PC-9 (cell line): ENCODE data around the gene BRSK2. TPM values are rescaled to one million over a fixed set of nuclear protein-coding genes. Genes with fewer than 3 reads are reported as not detected.

ENCODE experiments used
- BruUV-seq: library from RNA; stranded (reverse); fragments of 400-500 nt; replicated peaks from 2 replicates; lab custom pipeline; 2021; lab: Mats Ljungman, UMichigan
- CTCF ChIA-PET: fragments of 300-600 bp; sonication (Branson Sonifier 250); formaldehyde crosslinking; loops from one replicate; lab custom pipeline; 2022; ENCODE audit warnings: antibody characterized with exemption; lab: Charles Lee
- POLR2A ChIA-PET: fragments of 300-600 bp; sonication (Branson Sonifier 250); formaldehyde crosslinking; loops from one replicate; lab custom pipeline; 2022; ENCODE audit warnings: antibody characterized with exemption; ENCODE audit not compliant: unreplicated experiment; lab: Charles Lee
- DNase-seq, 2 experiments: peaks; one replicate each; pipeline versions ENCODE4 v3.0.0 to v3.0.0-alpha.2; 2015 to 2022; ENCODE audit warnings: mixed read lengths in 1 of 2
- H2AFZ ChIP-seq: fragments of 200-600 bp; sonication (generic); 2 replicates; pipeline ENCODE4 v1.8.1; 2017; ENCODE audit warnings: antibody characterized with exemption
- H3F3A ChIP-seq: fragments of 200-600 bp; sonication (generic); 2 replicates; pipeline ENCODE4 v1.8.1; 2017; ENCODE audit warnings: antibody characterized with exemption, mild to moderate bottlenecking, low read depth; ENCODE audit not compliant: insufficient read depth
- H3K27ac ChIP-seq: fragments of 200-600 bp; sonication (generic); 2 replicates; pipeline ENCODE4 v1.6.1; 2016; ENCODE audit warnings: mixed run types
- H3K27me3 ChIP-seq: fragments of 200-600 bp; sonication (generic); 2 replicates; pipeline ENCODE4 v1.6.1; 2016; ENCODE audit warnings: low read depth, mixed run types; ENCODE audit not compliant: insufficient read depth
- H3K36me3 ChIP-seq: fragments of 200-600 bp; sonication (generic); 2 replicates; pipeline ENCODE4 v1.6.1; 2016; ENCODE audit warnings: low read depth, mixed run types
- H3K4me1 ChIP-seq: fragments of 200-600 bp; sonication (generic); replicated peaks from 2 replicates; pipeline ENCODE4 v1.6.1; 2016; ENCODE audit warnings: mixed run types; ENCODE audit not compliant: insufficient read depth
- H3K4me2 ChIP-seq: fragments of 200-600 bp; sonication (generic); 2 replicates; pipeline ENCODE4 v1.6.1; 2017; ENCODE audit warnings: mixed run types
- H3K4me3 ChIP-seq: fragments of 200-600 bp; sonication (generic); 2 replicates; pipeline ENCODE4 v1.6.1; 2016; ENCODE audit warnings: mixed run types
- H3K79me2 ChIP-seq: fragments of 200-600 bp; sonication (generic); 2 replicates; pipeline ENCODE4 v1.6.1; 2017; ENCODE audit warnings: low read depth, mixed run types
- H3K9me2 ChIP-seq: fragments of 200-600 bp; sonication (generic); 2 replicates; pipeline ENCODE4 v1.8.1; 2017; ENCODE audit warnings: mild to moderate bottlenecking; ENCODE audit not compliant: insufficient read depth
- H3K9me3 ChIP-seq: fragments of 200-600 bp; sonication (generic); 2 replicates; pipeline ENCODE4 v1.8.1; 2016; ENCODE audit warnings: low read depth; ENCODE audit not compliant: insufficient read depth
- H4K20me1 ChIP-seq: fragments of 200-600 bp; sonication (generic); 2 replicates; pipeline ENCODE4 v1.8.1; 2017; ENCODE audit not compliant: insufficient read depth
- EZH2 ChIP-seq: fragments of 200-600 bp; sonication (generic); IDR thresholded peaks from 2 replicates; pipeline ENCODE4 v1.8.0; 2017; ENCODE audit warnings: antibody characterized with exemption, low read depth
- intact Hi-C: fragments of 100-400 bp; cut with micrococcal nuclease; formaldehyde crosslinking; loops from one replicate; pipeline ENCODE4 v1.10.0; 2022; ENCODE audit not compliant: unreplicated experiment
- total RNA-seq: library from RNA; stranded (reverse); gene quantifications from 2 replicates; pipeline ENCODE4 v1.2.3, GENCODE V29; 2021
- TF ChIP-seq, protein P1 (sequence below): fragments of 200-600 bp; sonication (generic); conservative IDR thresholded peaks from 2 replicates; pipeline ENCODE4 v1.6.1; 2017; ENCODE audit warnings: mixed run types, antibody characterized with exemption, mild to moderate bottlenecking, moderate library complexity

Gene BRSK2
- total RNA-seq, 1 experiment from 2014 or later = 2.9 TPM

DNA sequence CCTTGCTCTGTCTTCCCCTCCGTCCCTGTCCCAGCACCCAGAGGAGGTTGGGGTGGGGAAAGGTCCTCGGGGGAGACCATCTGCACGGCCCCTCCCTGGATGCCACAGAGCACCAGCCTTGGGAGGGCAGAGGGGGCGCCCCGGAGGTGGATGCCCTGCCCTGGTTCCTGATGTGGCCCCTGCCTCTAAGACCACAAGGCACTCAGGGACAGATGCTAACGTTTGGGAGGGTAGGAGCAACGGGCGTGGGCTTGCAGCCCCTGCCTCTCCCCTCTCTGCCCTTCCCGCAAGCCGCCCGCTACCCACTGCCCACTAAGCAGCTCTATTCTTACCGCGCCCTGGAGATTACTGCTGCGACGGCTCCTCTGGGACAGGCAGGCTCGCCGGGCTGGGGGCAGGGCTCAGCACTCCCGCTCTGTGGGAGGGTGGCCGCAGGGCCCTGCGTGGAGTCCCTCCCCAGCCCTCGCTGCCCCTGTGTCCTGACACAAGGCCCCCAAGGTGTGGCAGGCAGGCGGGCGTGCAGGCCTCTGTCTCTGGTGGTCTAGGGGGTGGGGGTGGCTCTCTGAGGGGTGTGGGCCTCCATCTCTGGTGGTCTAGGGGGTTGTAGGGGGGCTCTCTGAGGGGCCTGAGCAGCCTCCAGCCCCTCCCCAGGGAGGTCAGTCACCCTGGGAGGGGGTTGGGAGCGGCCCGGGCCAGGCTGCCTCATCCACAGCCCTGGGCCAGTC lies 14.9 kb downstream of the BRSK2 start:
- BruUV-seq = no TSS peak
- H3K4me2 ChIP-seq = no peak overlapping the region

DNA sequence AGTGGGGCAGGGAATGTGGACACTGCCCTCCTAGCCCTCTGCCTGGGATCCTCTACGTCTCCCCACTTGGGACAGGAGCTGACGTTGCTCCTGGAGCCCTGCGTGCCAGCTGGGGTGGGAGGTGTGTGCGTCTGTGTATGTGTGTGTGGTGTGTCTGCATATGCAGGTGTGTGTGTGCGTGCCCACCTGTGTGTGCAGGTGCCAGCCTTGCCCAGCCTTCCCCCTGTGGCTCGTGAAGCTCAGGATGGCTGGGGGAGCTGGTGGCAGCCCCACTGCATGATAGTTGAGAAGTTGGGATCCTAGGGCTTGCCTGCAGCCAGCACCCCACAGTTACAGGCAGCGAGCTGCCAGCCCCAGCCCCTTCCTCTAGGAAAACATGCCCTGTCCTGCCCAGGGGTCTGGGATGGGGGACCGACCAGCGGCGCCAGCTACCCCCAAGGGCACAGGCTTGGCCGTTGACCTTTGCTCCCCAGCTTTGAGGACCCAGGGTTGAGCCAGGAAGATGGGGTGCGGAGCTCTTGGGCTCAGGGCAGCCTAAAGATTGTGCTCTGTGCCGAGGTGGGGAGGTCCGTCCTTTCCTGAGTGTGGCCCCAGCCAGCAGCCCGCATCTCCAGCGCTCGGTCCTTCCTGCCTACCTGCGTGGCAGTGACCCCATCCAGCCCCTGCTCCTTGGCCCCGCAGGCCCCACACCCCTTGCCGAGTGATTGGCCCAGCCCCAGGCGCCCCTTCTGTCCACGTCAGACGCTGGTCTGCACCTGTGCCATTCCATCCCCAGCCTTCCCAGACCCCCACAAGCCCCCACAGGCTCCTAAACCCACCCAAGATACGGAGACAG lies 15.7 kb downstream of the BRSK2 start:
- H3F3A ChIP-seq = no peaks in the 10 kb centered on the region
- ChIA-PET CTCF (no interaction called here), POLR2A (no interaction called here)
- H3K36me3 ChIP-seq = no peaks in the 10 kb centered on the region
- TF ChIP-seq, protein P1, sequence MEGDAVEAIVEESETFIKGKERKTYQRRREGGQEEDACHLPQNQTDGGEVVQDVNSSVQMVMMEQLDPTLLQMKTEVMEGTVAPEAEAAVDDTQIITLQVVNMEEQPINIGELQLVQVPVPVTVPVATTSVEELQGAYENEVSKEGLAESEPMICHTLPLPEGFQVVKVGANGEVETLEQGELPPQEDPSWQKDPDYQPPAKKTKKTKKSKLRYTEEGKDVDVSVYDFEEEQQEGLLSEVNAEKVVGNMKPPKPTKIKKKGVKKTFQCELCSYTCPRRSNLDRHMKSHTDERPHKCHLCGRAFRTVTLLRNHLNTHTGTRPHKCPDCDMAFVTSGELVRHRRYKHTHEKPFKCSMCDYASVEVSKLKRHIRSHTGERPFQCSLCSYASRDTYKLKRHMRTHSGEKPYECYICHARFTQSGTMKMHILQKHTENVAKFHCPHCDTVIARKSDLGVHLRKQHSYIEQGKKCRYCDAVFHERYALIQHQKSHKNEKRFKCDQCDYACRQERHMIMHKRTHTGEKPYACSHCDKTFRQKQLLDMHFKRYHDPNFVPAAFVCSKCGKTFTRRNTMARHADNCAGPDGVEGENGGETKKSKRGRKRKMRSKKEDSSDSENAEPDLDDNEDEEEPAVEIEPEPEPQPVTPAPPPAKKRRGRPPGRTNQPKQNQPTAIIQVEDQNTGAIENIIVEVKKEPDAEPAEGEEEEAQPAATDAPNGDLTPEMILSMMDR = no peak
- no peak for TF ChIP-seq EZH2
- H3K9me2 ChIP-seq = no peaks in the 10 kb centered on the region
- H3K4me3 ChIP-seq = no peak overlapping the region
- H3K27me3 ChIP-seq = peaks cover 11% of the 10 kb centered on the region; the same call in 1 of the 2 replicates
- H2AFZ ChIP-seq = no peak overlapping the region
- H3K79me2 ChIP-seq = no peaks in the 10 kb centered on the region
- H3K27ac ChIP-seq = no peak overlapping the region
- no peaks in the 10 kb centered on the region for H3K4me1 ChIP-seq
- BruUV-seq = no TSS peak
- H4K20me1 ChIP-seq = no peaks in the 10 kb centered on the region
- no peak overlapping the region for H3K4me2 ChIP-seq
- H3K9me3 ChIP-seq = no peaks in the 10 kb centered on the region
- intact Hi-C loops = no loop called here
- DNase-seq = no peak

More for the DNA sequence above, 14.9 kb downstream of the BRSK2 start:
- ChIA-PET CTCF (no interaction called here), POLR2A (no interaction called here)
- Histone ChIP-seq H3K27me3 (peaks cover 16% of the 10 kb centered on the region), H3K79me2 (no peaks in the 10 kb centered on the region), H3K9me3 (no peaks in the 10 kb centered on the region), H3K4me3 (no peak overlapping the region), H3K27ac (no peak overlapping the region), H3F3A (no peaks in the 10 kb centered on the region), H2AFZ (no peak overlapping the region), H3K4me1 (no peaks in the 10 kb centered on the region), H4K20me1 (no peaks in the 10 kb centered on the region), H3K9me2 (no peaks in the 10 kb centered on the region), H3K36me3 (no peaks in the 10 kb centered on the region)
- no peak for DNase-seq
- TF ChIP-seq, protein P1 = no peak
- no peak for TF ChIP-seq EZH2
- intact Hi-C loops = no loop called here

GRCh38 chr11:1406571-1407485 lies 17.1 kb downstream of the BRSK2 start:
- CTCF ChIA-PET = no interaction called here
- no peak overlapping the region for H3K4me3 ChIP-seq
- TF ChIP-seq, protein P1 = no peak
- TF ChIP-seq EZH2 = no peak
- H3F3A ChIP-seq = no peaks in the 10 kb centered on the region
- no peaks in the 10 kb centered on the region for H3K36me3 ChIP-seq
- H2AFZ ChIP-seq = no peak overlapping the region
- H3K9me2 ChIP-seq = no peaks in the 10 kb centered on the region
- H3K27ac ChIP-seq = no peak overlapping the region
- H3K79me2 ChIP-seq = no peaks in the 10 kb centered on the region
- H3K4me2 ChIP-seq = no peak overlapping the region
- no TSS peak for BruUV-seq
- peaks cover 9% of the 10 kb centered on the region; the same call in 1 of the 2 replicates for H3K27me3 ChIP-seq
- intact Hi-C loops = no loop called here
- H3K9me3 ChIP-seq = no peaks in the 10 kb centered on the region
- H4K20me1 ChIP-seq = no peaks in the 10 kb centered on the region
- no peak for DNase-seq
- POLR2A ChIA-PET = no interaction called here
- no peaks in the 10 kb centered on the region for H3K4me1 ChIP-seq
